ENCODE results near the gene PCCA. TPM values are rescaled to one million over a fixed set of nuclear protein-coding genes. Genes with fewer than 3 reads are reported as not detected.

The PCCA gene
- total RNA-seq, 1 donor from 2014 or later: 33.3 TPM

DNA sequence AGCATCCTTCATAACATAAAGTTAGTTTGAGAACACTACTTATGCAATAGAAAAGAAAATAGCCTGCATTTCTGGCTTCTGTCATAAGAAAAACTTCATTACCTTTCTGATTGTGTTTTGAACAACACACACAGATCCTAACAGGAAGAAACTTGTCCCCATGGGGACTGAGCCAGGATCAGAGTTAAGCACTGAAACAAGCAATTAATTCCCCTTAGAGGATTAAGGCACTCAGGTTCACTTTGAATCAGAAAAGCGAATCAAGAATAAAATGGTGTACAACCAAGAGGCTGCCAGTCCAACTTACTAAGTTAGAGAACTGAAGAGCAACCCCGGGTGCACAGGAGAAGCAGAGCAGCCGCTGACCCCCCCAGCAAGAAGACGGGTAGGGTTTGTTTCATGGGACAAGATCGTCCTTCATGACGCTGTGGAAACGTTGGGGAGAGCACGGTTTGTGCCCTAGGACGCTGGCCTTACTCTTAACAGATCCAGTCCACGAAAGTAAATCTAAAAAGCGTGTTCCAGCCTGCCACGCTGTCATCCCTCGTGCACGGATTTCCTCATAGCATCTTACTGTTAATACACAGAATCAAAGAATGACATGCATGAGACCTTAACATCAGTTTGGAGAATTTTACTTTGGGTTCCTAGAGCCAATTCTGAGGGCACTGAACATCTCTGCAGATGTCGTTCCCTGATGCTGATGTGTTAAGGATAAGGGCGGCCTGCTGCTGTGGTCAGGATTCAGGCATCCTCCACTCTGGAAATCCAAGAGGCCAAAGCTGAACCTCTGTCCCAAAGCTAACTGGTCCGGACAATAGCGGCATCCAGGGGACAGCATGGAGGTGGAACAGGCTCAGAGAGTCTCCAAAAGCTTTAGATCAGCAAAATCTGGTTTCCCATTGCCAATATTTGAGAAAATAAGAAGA lies 453.3 kb downstream of the PCCA start:
- Mint-ChIP-seq H3K9me3 (ENCODE audit: unreplicated experiment) (no peaks in the 10 kb centered on the region), H3K4me3 (ENCODE audit: unreplicated experiment) (no peak overlapping the region), H3K27ac (ENCODE audit: unreplicated experiment) (peak overlapping the region; percentile 25), H3K27me3 (ENCODE audit: unreplicated experiment) (no peaks in the 10 kb centered on the region), H3K4me1 (ENCODE audit: unreplicated experiment) (peaks cover 25% of the 10 kb centered on the region), H3K36me3 (ENCODE audit: low read depth, unreplicated experiment) (no peaks in the 10 kb centered on the region)
- TF ChIP-seq, protein P1, sequence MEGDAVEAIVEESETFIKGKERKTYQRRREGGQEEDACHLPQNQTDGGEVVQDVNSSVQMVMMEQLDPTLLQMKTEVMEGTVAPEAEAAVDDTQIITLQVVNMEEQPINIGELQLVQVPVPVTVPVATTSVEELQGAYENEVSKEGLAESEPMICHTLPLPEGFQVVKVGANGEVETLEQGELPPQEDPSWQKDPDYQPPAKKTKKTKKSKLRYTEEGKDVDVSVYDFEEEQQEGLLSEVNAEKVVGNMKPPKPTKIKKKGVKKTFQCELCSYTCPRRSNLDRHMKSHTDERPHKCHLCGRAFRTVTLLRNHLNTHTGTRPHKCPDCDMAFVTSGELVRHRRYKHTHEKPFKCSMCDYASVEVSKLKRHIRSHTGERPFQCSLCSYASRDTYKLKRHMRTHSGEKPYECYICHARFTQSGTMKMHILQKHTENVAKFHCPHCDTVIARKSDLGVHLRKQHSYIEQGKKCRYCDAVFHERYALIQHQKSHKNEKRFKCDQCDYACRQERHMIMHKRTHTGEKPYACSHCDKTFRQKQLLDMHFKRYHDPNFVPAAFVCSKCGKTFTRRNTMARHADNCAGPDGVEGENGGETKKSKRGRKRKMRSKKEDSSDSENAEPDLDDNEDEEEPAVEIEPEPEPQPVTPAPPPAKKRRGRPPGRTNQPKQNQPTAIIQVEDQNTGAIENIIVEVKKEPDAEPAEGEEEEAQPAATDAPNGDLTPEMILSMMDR (IDR thresholded peaks at IDR 0.05; ENCODE audit: unreplicated experiment): no peak
- DNase-seq (ENCODE audit: low spot score): no peak

DNA sequence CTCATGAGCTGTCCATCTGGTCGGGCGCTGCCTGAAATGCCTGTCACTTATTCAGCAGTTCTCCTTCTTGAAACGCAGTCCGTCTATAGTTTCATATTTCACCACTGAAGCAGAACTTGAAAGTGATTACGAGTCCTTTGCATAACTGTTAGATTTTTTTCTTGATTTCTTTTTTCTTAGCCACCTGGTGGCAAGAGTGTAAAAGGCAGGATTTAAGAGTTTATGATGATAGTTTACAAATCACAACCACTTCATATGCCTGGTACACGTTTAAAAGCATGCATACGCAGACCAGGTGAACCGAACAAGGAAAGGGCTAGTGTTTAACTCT lies 453.9 kb downstream of the PCCA start:
- Mint-ChIP-seq H3K4me1 (ENCODE audit: unreplicated experiment) (peaks cover 19% of the 10 kb centered on the region), H3K27me3 (ENCODE audit: unreplicated experiment) (no peaks in the 10 kb centered on the region), H3K4me3 (ENCODE audit: unreplicated experiment) (no peak overlapping the region), H3K36me3 (ENCODE audit: low read depth, unreplicated experiment) (no peaks in the 10 kb centered on the region), H3K27ac (ENCODE audit: unreplicated experiment) (no peak overlapping the region), H3K9me3 (ENCODE audit: unreplicated experiment) (no peaks in the 10 kb centered on the region)
- TF ChIP-seq, protein P1 (IDR thresholded peaks at IDR 0.05; ENCODE audit: unreplicated experiment): peak; percentile 87
- no peak for DNase-seq (ENCODE audit: low spot score)

DNA sequence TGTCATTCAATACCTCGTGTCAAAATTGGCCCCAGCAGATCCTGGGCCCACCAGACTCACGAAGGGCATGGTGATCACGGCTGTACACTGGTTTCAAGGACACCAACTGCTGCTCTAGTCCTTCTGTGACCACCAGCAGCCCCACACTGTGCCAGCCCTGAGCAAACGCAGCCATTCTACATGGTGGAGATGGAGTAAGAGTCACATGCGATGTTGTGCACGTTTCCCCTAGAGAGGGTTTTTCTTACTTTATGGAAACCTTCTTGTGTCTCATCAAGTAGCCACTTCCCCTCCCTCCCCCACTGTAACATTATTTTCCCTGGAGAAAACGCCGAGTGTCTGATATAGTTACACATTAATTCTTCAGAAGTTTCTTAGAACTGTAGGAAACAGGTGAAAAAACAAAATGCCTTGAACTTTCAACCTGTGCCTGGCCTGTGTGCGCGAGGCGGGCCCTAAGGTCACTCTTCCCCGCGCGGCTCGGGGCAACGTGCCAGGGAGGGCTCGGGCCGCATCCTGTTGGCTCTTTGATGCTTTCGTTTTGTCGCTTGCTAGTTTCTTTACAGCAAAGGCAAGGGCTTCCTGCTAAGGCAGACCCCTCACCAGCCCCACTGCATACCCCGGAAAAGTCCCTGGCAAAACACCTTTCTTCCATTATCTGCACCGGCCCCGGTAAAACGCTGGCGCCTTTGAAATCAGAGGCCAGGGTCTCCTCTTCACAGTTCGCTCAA lies 455.1 kb downstream of the PCCA start:
- Mint-ChIP-seq H3K4me1 (ENCODE audit: unreplicated experiment) (peaks cover 15% of the 10 kb centered on the region), H3K4me3 (ENCODE audit: unreplicated experiment) (no peak overlapping the region), H3K27ac (ENCODE audit: unreplicated experiment) (peak overlapping the region; percentile 36), H3K27me3 (ENCODE audit: unreplicated experiment) (no peaks in the 10 kb centered on the region), H3K9me3 (ENCODE audit: unreplicated experiment) (no peaks in the 10 kb centered on the region), H3K36me3 (ENCODE audit: low read depth, unreplicated experiment) (no peaks in the 10 kb centered on the region)
- DNase-seq (ENCODE audit: low spot score): no peak
- TF ChIP-seq, protein P1 (IDR thresholded peaks at IDR 0.05; ENCODE audit: unreplicated experiment): no peak

DNA sequence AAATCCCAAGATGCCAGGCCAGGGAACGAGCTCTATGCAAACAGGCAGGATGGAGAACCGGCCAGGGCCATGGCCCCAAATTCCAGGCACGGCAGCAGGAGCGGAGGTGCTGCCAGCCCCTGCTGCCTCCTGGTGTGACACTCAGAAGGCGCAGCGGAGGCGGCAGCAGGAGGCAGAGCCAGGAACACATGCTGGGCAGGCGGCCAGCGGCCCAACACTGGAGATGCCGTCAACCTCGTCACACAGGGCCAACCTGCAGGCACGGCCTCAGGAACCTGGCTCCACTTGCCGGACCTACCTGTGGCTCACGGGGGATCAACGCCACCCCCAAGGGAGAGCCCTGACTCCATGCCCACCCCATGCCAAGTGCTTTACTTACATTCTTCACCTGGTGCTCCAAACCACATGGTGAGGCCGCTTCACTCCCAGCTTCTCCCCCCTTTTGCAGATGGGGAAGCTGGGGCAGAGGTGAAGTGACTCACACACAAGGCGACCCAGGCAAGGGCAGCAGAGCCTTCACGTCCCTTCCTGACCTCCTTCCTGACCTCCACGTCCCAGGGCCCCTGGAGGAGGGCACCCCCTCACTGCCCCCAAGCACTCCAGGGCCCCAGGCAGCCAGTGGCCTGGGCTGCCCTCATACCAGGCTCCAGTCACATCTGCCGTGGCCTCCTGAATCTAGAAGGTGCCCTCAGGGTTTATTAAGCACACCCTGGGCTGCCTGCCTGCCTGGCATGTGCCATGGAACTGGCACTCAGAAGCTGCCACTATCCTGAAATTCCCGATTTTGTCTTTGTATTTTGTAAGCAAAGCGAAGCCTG lies 456.2 kb downstream of the PCCA start:
- no peak overlapping the region for H3K27ac Mint-ChIP-seq (ENCODE audit: unreplicated experiment)
- no peak overlapping the region for H3K4me3 Mint-ChIP-seq (ENCODE audit: unreplicated experiment)
- H3K36me3 Mint-ChIP-seq (ENCODE audit: low read depth, unreplicated experiment): no peaks in the 10 kb centered on the region
- H3K9me3 Mint-ChIP-seq (ENCODE audit: unreplicated experiment): no peaks in the 10 kb centered on the region
- no peak for DNase-seq (ENCODE audit: low spot score)
- peaks cover 3% of the 10 kb centered on the region for H3K27me3 Mint-ChIP-seq (ENCODE audit: unreplicated experiment)
- H3K4me1 Mint-ChIP-seq (ENCODE audit: unreplicated experiment): peaks cover 14% of the 10 kb centered on the region
- TF ChIP-seq, protein P1 (IDR thresholded peaks at IDR 0.05; ENCODE audit: unreplicated experiment): no peak

All from endothelial cell (in vitro differentiated cells).